Middle frontal gyrus (tissue), 1 donor: Measurements from ENCODE around the gene LRP6.
A peak's percentile ranks its signal among the peaks of the same experiment; 100 is the strongest.
"Not testable (repeated sequence)": the region's sequence is repeated elsewhere in the genome, so short reads cannot be mapped to it uniquely, and the experiment has no call there.

Experiments used
- DNase-seq: peaks from one replicate; pipeline ENCODE4 v3.0.0-alpha.2; 2015; ENCODE audit warnings: low spot score; ENCODE audit errors: extremely low spot score

The LRP6 gene

DNA sequence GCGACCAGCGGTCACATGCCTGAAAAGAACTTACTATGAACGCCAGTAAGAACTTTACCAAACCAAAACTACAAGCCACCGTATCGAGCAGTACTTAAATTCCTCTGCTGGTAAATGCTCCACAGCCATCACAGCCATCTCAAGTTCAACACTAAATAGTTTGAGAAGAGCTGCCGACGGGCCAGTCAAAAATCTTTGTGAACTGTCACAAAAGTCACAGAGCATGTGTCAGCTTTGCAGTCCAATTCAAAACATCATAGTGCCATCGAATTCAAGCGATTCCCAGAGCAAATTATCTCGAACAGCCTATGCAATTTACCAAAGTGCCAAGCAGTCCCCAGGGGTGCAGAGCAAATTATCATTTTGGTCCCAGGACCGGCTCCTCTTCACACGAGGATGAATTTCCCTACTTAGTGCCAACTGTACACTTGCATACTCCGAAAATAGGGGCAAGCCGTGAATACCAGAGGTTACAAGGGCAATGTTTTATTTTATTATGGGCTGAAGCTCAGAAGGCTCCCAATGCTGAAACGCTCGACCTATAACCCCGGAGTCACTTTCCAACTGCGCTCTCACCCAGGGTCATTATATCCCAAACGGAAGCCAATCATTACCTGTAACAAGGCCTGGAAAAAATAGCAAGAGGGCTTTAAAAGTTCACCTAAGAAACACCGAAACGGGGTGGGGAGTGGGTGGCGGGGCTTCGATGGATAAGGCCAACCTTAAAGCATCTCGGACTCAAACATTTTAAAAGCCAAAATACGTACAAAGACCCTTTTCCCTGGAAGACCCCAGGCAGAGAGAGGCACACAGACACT, 1.1 kb downstream of the LRP6 start:
- no peak for DNase-seq

DNA sequence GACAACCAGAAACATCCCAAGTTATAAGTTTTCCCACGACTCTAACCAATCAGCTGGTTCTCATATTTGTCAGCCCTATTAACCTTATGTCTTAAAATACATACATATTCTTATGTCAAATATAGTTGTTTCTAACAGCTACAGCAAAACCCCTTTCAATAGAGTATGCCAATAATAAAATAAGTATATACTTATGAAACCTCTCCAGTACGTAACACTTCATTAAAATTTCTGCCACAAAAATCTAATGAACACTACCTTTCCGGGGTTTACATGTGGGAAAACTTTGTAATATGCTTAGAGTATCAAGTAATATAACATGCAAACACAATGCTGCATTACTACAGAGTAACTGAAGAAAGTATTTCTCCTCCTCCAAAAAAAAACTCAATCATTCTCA, 1.8 kb downstream of the LRP6 start:
- no peak for DNase-seq

DNA sequence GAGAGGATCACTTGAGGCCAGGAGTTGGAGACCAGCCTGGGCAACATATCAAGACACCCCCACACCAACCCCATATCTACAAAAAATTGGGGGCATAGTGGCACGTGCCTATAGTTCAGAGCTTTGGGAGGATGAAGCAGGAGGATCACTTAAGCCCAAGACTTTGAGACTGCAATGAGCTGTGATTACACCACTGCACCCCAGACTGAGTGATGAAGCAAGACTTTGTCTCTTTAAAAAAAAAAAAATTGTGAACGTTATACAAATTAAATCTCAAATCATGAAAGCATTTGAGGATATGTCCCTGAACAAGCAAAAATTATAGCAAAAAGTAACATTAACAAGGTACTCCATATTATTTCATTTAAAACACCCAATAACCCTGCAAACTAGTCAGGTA, 2.9 kb downstream of the LRP6 start:
- DNase-seq = no peak

DNA sequence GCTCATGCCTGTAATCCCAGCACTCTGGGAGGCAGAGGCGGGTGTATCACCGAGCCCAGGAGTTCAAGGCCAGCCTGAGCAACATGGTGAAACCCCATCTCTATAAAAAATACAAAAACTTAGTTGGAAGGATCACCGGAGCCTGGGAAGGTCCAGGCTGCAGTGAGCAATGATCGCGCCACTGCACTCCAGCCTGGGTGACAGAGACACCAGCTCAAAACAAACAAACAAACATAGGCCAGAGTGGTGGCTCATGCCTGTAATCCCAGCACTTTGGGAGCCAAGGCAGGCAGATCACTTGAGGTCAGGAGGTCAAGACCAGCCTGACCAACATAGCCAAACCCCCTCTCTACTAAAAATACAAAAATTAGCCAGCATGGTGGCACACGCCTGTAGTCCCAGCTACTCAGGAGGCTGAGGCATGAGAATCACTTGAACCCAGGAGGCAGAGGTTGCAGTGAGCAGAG, 10.5 kb downstream of the LRP6 start:
- not testable (repeated sequence) for DNase-seq

DNA sequence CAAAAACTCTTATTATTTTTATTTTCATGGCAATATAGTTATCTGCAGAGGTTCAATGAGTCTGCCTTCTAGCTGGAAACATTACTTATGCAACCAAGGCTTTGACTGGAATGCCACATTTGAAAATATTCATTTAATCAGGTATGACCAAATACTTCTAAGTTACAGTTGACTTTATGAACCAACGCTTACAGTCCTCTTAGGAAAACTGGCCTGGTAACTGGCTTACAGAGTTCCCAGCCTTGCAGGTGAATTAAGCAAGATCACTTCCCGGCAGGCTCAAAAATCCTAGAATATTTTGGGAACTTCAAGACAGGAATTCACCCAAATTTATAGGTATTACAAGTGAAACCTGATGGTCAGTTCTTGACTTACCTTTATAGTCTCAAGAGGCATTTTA, 12.3 kb downstream of the LRP6 start:
- no peak for DNase-seq

DNA sequence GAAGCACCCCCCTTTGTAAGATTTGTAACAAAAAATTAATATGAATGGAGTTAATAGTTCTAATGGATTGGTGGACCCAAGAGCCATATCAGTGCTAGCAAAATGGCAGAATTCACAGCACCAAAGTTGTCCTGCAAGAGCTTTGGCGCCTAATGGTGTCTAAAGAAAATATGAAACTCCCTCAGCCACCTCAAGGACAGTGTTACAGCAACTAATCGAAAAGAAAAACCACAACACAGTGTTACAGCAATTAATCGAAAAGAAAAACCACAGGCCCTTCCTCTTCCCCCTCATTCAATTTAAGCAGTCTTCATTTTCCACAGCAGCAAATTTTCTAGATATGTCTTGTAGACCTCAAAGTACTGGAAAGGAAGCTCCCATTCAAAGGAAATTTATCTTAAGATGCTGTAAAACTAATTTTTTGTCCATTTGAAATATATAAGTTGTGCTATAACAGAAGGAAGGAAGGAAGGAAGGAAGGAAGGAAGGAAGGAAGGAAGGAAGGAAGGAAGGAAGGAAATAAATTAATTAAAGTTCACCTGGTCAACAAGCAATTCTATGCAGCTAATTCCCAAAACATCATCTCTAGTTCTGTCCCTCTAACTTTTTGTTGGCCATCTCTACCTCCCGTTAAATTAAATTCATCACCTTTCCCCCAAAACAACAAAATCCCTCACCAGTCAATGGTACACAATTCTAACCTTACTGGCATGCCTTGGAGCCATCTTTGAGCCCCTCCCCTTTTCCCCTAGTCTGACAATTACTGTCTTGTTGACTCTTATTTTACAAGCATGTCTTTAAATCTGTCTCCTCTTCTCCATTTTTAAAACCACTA, 17.4 kb downstream of the LRP6 start:
- DNase-seq = no peak

DNA sequence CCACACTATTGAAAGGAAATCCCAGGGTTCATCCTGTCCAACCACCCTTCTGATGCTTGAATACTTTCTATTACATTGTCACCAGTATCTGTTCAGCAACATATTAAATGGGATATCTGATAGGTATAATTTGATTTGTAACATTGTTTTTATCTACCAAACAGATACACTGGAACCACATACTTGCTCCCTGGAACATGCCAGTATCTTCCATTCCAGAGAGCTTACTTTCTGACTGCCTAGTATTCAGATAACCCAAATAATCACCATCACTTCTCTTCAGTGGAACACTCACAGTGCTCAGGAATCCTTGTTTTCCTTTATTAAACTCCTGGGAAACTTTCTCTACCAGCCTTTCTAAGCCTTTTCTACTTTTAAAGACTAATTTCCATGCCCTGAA, 19.3 kb downstream of the LRP6 start:
- DNase-seq = no peak

DNA sequence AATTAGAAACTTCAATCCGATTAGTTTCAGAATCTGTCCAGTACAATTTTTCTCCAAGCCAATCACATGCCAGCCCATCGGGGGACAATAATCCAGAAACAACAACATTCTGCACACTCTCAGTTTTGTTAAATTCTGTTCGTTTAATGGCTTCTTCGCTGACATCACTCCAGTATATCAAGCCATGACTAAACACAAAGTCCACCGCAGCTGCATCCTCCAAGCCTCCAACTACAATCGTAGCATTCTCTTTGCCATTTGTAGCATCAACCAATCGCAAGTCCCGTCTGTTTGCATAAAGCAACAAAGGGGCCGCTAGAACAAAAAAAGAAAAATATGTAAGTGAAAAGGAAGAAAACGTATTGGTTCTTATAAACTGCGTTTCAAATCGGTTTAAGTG, 22.5 kb downstream of the LRP6 start:
- peak; percentile 61 for DNase-seq

DNA sequence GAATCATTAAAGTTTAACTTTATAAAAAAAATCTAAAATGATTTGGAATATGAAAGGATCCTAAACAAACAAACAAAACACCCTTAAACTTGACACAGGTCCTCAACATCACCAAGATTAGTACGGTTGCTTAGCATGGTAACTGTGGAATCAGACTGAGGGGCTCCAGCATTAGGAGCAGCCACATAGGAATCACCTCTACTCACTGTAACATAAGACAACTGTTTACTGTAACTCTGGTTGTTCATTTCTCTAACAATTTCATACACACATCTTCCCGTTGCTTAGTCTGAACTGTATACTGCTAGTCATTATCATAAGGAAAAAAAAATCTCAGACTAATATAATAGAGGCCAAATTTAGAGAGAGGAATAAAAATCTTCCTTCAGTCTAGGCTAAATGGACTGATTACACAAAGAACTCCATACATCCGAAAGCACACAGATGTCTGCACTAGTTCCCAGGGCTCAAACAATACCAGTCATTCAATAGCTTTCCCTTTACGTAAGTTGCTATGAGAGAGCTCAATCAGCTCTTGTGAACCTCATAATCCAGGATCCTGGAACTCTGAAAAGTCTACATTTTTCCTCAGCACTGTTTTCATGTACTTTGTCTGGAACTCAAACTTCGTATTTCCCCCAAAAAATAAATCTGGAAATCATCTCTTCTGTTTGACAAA, 26.0 kb downstream of the LRP6 start:
- peak; percentile 86 for DNase-seq

DNA sequence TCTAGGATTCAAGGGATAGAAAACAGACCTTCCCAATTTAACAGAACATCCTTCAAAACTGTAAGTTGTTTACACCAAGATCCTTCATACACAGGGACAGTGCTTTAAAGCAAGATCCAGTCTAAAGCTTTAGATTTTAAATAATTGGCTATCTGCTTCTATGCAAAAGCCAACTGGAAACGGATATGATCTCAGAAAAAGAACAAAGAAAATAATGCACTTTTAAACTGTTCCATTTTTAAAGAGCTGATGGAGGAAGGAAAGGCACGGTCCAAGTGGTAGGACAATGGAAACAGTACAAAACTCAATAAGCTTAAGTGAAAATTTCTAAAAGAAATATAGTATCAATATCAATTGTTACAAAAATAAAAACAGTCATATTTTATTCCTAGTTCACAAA, 27.7 kb downstream of the LRP6 start:
- no peak for DNase-seq

DNA sequence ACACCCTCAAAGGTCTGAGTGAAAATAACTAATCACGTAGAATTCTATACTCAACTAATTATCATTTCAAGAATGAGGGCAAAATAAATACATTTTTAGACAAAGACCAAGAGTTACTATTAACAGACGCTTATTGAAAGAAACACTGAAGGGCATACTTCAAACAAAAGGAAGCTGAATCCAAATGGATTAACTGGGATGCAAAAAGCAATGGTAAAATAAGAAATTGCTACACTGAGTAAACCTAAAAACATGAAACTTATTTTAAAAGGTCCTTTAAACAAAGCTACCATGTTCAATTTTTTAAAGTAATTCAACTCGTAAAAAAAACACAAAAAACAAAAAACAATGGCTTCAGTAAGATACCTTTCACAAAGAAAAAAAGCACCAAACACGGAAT, 28.2 kb downstream of the LRP6 start:
- no peak for DNase-seq

DNA sequence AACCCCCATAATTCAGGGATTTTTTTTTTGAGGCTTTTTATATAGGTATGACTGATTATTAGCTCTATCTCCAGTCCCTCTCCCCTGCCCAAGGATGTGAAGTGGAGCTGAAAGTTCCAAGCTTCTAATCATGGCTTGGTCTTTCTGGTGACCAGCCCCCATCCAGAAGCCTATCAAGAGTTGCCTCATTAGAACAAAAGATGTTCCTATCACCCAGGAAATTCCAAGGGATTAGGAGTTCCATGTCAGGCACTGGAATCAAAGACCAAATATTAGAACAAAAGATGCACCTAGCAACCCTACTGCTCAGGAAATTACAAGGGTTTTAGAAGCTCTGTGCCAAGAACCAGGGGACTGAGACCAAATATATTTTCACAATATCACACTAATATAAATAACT, 29.9 kb downstream of the LRP6 start:
- no peak for DNase-seq

DNA sequence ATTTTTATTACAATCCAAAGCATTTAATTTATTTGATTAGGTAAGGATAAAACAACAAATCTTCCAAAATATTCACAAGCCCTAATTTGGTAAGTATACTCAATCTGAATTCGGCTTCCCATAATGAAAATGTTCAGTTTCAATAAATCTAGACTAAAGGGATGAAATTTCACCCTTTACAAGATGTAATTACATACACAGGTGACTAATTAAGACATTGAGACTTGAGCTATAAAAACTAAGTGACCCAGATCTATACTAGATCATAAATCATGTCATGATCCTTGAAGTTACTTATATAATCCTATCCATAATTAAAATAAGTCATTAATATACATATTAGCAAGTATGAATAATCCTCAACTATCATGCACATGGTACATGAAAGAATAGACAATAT, 36.6 kb downstream of the LRP6 start:
- DNase-seq = no peak

DNA sequence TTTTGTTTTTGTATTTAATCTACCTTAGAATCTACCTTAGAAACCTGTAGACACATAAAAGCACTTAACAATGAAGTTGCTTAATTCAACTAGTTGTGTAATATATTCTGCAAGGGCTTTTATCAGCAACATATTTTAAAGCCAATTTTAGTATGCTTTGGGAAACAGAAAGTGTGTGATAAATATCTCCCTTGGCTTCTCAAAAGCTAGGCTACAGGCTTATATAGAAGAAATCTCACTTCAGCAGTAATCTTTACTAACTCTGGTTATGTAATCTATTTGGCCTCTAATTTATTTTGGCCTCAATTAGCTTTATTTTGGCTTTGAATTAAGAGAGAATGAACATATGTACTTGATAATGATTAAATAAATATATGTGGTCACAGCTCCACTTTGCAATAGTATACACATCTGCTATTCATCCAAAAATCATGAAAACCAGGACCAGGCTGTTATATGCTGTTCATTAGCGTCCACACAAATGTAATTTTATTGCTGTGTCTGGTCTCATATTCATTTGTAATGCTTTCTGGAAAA, 37.2 kb downstream of the LRP6 start:
- DNase-seq = no peak

DNA sequence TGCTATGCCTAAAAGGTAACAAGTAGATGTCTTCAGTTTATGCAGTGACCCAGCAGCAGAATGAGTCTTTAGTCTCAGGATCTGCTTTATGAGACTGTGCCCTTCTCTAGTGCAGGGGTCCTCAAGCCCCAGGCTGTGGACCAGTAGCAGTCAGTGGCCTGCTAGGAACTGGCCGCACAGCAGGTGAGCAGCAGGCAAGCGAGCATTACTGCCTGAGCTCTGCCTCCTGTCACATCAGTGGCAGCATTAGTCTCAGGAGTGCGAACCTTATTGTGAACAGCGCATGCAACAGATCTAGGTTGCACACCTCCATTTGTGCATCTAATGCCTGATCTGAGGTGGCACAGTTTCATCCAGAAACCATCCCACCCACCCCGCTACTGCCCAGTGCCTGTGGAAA, 38.4 kb downstream of the LRP6 start:
- DNase-seq = no peak

DNA sequence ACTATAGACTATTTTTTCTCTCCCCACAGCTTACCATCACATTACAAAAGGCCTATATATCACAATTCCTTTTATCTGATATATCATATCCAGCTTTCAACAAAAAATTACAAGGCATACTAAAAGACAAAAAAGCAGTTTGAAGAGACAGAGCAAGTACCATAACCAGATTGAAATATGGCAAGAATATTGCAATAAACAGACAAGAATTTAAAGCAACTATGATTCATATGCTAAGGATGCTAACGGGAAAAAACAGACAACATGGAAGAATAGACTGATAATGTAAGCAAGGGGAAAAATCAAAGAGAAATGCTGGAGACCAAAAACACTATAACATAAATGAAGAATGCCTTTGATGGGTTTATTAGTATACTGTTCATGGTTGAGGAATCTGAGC, 40.7 kb downstream of the LRP6 start:
- DNase-seq = no peak

DNA sequence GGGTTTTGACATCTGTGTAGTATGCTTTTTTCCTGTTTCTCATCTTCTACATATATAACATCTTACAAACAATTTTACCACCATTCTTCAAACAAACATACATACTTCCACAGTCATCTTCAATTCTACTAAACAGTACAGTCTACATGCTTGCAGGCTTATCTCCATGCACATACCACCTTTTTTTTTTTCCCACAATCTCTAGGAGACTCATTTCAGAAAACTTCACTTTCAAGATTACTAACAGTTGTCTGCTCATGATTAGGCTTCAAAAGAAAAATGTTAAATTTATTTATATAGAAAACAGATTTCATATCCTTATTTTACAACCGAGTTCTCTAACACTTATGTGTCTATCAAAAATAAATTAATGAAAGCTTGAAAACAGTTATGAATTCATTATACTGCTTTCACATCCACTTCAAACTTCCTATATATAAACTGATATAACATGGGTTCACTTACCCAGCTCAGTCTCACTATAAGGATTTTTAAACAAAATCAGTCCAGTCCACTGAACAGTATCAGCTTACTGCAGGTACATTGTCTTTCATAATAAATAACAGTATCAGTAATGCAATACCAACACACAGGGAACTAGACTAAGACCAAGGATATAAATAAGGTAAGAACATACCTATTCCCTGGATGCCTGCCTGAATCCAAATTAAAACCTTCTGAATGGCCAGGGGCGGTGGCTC, 42.5 kb downstream of the LRP6 start:
- DNase-seq = no peak

DNA sequence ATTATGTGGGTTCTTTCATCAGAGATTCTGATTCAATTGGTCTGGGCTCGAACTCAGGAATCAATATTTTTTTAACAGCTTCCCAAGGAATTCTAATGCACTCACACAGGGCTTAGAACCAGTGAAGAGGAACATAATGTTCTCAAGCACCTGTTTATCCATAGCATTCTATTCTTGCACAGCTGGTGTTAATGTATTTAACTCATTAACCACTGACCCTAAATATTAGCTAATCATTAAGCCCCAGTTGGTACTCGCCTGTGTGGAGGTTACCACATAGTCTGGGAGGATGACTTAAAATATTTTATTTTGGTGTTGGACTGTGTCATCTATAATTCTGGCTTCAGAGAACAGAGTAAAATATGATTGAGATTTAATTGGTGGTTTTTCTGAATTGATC, 45.3 kb downstream of the LRP6 start:
- DNase-seq = no peak

DNA sequence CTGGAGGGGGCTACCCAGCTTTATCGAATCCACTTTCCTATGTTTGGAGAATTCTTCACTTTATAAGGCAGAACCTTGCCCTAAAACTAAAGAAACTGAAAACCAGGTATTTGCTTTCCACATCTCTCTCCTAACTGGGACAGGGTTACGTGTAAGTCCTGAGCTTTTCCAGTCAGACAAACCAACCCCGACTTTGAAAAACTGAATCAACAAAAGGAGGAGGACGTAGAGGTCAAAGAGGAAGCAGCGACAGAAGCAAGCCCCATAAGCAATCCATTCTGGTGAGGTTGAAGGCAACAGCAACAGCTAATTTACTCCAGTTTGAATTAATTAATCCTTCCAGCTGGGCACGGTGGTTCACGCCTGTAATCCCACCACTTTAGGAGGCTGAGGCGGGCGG, 47.2 kb downstream of the LRP6 start:
- no peak for DNase-seq

DNA sequence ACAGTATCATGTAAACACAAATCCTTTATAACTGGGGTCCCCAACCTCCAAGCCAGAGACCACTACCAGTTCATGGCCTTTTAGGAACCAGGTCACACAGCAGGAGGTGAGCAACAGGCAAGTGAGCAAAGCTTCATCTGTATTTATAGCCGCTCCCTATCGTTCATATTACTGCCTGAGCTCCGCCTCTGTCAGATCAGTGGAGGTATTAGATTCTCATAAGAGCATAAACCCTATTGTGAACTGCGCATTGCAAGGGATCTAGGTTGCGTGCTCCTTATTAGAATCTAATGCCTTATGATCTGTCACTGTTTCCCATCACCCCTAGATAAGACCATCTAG, 49.9 kb downstream of the LRP6 start:
- DNase-seq = no peak

DNA sequence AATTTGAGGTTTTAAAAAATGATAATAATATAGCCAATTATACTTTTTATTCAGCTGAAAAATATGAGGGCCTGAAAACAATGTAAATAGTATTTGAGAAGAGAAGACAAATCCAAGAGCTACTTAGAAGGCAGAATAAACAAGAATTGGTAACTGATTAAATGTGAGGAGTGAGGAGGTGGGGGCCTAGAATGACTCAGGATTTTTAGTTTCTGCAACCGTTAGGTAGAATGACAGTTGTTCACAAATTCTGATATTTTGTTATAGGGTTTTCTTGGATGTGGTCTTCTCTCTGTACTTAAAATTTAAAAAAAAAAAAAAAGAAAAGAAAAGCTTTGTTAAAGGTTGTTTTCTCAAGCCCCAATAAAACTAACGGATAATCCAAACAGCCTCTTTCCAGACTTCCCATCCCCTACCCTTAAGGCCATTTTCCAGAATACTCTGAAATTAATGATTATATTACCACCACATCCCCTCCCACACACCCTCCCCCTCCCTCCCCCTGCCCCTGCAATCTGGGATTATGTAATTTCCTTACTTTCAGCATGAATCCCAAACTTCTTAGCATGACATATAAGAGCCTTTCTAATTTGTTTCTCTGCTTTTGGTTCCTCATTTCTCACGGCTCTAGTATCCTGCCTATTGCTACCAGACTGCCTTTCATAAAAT, 50.4 kb downstream of the LRP6 start:
- DNase-seq = no peak
